Liver (tissue), 9 donors: ENCODE data around the gene ATP6V1G3. TPM values are rescaled to one million over a fixed set of nuclear protein-coding genes. Genes with fewer than 3 reads are reported as not detected.

Experiments
- DNase-seq: peaks from one replicate; pipeline ENCODE4 v3.0.0-alpha.2; 2017; ENCODE audit warnings: low spot score
- H3K27ac ChIP-seq, 2 donors: one replicate each; pipeline ENCODE4 v1.7.0; 2013; ENCODE audit warnings: inconsistent platforms in 2 of 2, low read length in 2 of 2, control low read depth in 1 of 2, low read depth in 1 of 2, mild to moderate bottlenecking in 1 of 2
- H3K27me3 ChIP-seq, 4 donors: one replicate each; pipeline versions ENCODE4 v1.6.1 to v1.7.0; 2013; ENCODE audit warnings: low read length in 3 of 4, inconsistent platforms in 1 of 4, mild to moderate bottlenecking in 1 of 4, moderate library complexity in 1 of 4; ENCODE audit not compliant: control insufficient read depth in 4 of 4, insufficient read depth in 4 of 4
- H3K36me3 ChIP-seq, 4 donors: one replicate each; pipeline versions ENCODE4 v1.6.1 to v1.7.0; 2013; ENCODE audit warnings: low read length in 3 of 4, mild to moderate bottlenecking in 3 of 4, low read depth in 1 of 4, moderate library complexity in 1 of 4; ENCODE audit not compliant: control insufficient read depth in 4 of 4, insufficient read depth in 3 of 4
- H3K4me1 ChIP-seq, 4 donors: one replicate each; pipeline versions ENCODE4 v1.6.1 to v1.7.0; 2013; ENCODE audit warnings: low read length in 3 of 4, mild to moderate bottlenecking in 3 of 4, moderate library complexity in 1 of 4; ENCODE audit not compliant: control insufficient read depth in 4 of 4, insufficient read depth in 4 of 4
- H3K4me3 ChIP-seq, 3 donors: one replicate each; pipeline versions ENCODE4 v1.6.1 to v1.7.0; 2013; ENCODE audit warnings: low read length in 3 of 3, control low read depth in 1 of 3, low read depth in 1 of 3, mild to moderate bottlenecking in 1 of 3
- H3K9ac ChIP-seq, 2 donors: one replicate each; pipeline ENCODE4 v1.7.0; 2013; ENCODE audit warnings: low read length in 2 of 2, mild to moderate bottlenecking in 2 of 2, moderate library complexity in 2 of 2, control low read depth in 1 of 2, low read depth in 1 of 2
- H3K9me3 ChIP-seq, 4 donors: one replicate each; pipeline versions ENCODE4 v1.6.1 to v1.7.0; 2013; ENCODE audit warnings: low read length in 3 of 4; ENCODE audit not compliant: control insufficient read depth in 4 of 4
- CTCF ChIP-seq: fragments of 150-350 bp; IDR thresholded peaks from 2 replicates; pipeline ENCODE4 v1.5.1; 2017; ENCODE audit warnings: improper control_type of control experiment, low read depth, low read length; ENCODE audit not compliant: missing input control
- EGR1 ChIP-seq, 2 donors: IDR thresholded peaks; 2 replicates each; pipeline ENCODE4 v1.6.1; 2016 to 2018; ENCODE audit warnings: antibody characterized with exemption in 2 of 2, low read depth in 2 of 2
- FOXA1 ChIP-seq: IDR thresholded peaks from 2 replicates; pipeline ENCODE4 v1.6.1; 2016; ENCODE audit warnings: antibody characterized with exemption
- FOXA2 ChIP-seq: IDR thresholded peaks from 2 replicates; pipeline ENCODE4 v1.6.1; 2016; ENCODE audit warnings: antibody characterized with exemption
- GABPA ChIP-seq, 2 donors: IDR thresholded peaks in 1 of 2; conservative IDR thresholded peaks in 1 of 2; 2 replicates each; pipeline ENCODE4 v1.6.1; 2016; ENCODE audit warnings: antibody characterized with exemption in 2 of 2, mild to moderate bottlenecking in 1 of 2, moderate library complexity in 1 of 2
- HNF4A ChIP-seq, 2 donors: conservative IDR thresholded peaks; 2 replicates each; pipeline ENCODE4 v1.6.1; 2016; ENCODE audit warnings: antibody characterized with exemption in 2 of 2, mild to moderate bottlenecking in 2 of 2
- HNF4G ChIP-seq: IDR thresholded peaks from 2 replicates; pipeline ENCODE4 v1.6.1; 2016; ENCODE audit warnings: antibody characterized with exemption
- JUND ChIP-seq, 2 donors: IDR thresholded peaks; 2 replicates each; pipeline ENCODE4 v1.6.1; 2016; ENCODE audit warnings: antibody characterized with exemption in 2 of 2
- MAX ChIP-seq: IDR thresholded peaks from 2 replicates; pipeline ENCODE4 v1.6.1; 2016; ENCODE audit warnings: antibody characterized with exemption
- NR2F2 ChIP-seq: IDR thresholded peaks from 2 replicates; pipeline ENCODE4 v1.6.1; 2016; ENCODE audit warnings: antibody characterized with exemption
- RAD21 ChIP-seq, 2 donors: IDR thresholded peaks; 2 replicates each; pipeline ENCODE4 v1.6.1; 2016; ENCODE audit warnings: antibody characterized with exemption in 2 of 2, mild to moderate bottlenecking in 2 of 2
- RXRA ChIP-seq, 2 donors: IDR thresholded peaks; 2 replicates each; pipeline ENCODE4 v1.6.1; 2017 to 2018; ENCODE audit warnings: antibody characterized with exemption in 2 of 2, mild to moderate bottlenecking in 1 of 2
- SP1 ChIP-seq: IDR thresholded peaks from 2 replicates; pipeline ENCODE4 v1.6.1; 2018; ENCODE audit warnings: antibody characterized with exemption, mild to moderate bottlenecking
- TAF1 ChIP-seq: conservative IDR thresholded peaks from 2 replicates; pipeline ENCODE4 v1.6.1; 2016; ENCODE audit warnings: antibody characterized with exemption, mild to moderate bottlenecking
- YY1 ChIP-seq: IDR thresholded peaks from 2 replicates; pipeline ENCODE4 v1.6.1; 2016; ENCODE audit warnings: antibody characterized with exemption, mild to moderate bottlenecking
- ZBTB33 ChIP-seq: IDR thresholded peaks from 2 replicates; pipeline ENCODE4 v1.6.1; 2016; ENCODE audit warnings: antibody characterized with exemption
- WGBS: extraction: QIAGEN DNeasy Blood & Tissue Kit; methylation state at CpG from one replicate; pipeline ENCODE4 v1.1.7; 2013; 5-methylcytosine and 5-hydroxymethylcytosine counted together
- polyA plus RNA-seq, 2 donors: library from polyadenylated mRNA; stranded (reverse) in 1 of 2; unstranded in 1 of 2; fragments of 200-250 nt in 1 of 2; fragments of >200 nt in 1 of 2; fragmentation: Nextera tagmentation in 1 of 2; extraction: Ambion mirVana in 1 of 2; gene quantifications; one replicate each; pipeline versions ENCODE4 v1.2.1 to v1.2.3, GENCODE V29; 2013 to 2015
- total RNA-seq, 2 donors: library from RNA; depleted of rRNA; stranded (reverse); fragments of >200 nt; gene quantifications; one replicate each; pipeline ENCODE4 v1.2.3, GENCODE V29; 2014
- TF ChIP-seq, protein P1 (sequence below): IDR thresholded peaks from 2 replicates; pipeline ENCODE4 v1.6.1; 2016; ENCODE audit warnings: antibody characterized with exemption
- TF ChIP-seq, protein P2 (sequence below): IDR thresholded peaks from 2 replicates; pipeline ENCODE4 v1.6.1; 2016; ENCODE audit warnings: antibody characterized with exemption, mild to moderate bottlenecking
- donor health status: healthy.
- donor health status: healthy.
- donor health status: healthy.
- donor health status: healthy.
- donor health status: healthy.

The ATP6V1G3 gene
- total and polyA plus RNA-seq, 4 donors: not detected

DNA sequence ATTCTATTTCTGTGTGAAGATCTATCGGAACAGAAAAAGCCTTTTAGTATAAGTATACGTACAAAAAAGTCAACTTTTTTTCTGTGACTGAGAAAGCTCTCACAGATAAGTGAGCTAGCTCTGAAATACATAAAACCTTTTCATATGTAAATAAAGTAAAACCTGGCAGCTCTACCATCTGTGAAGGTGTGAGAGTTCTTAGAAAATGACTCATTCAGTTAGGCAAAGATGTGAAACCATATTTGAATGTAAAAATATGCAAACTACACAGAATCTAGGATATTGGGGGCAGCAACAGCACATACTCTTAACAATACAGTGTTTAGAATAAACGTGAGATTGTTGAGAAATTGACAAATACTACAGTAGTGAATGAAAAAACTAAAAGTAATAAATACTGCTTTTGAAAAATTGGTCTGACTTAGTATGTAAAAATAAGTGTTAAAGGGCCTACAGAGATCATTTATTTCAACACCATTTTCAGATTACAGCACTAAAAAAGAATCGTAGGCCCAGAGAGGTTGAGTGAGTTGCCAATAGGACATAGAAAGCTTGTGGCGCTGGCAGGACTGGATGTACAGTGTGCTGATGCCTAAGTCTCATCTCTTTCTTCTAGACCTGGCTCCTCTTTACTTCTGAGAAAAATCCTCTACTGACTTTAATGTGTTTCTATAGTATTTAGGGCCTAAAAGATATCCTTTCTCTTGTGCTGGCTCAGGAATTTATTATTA lies 19.8 kb downstream of the ATP6V1G3 start:
- no peak for TF ChIP-seq EGR1 (IDR thresholded peaks at IDR 0.05; ENCODE audit: low read depth in 2 of 2)
- no peak for TF ChIP-seq TAF1
- no peak for TF ChIP-seq SP1
- TF ChIP-seq FOXA1: no peak
- no peak for TF ChIP-seq CTCF
- TF ChIP-seq, protein P1, sequence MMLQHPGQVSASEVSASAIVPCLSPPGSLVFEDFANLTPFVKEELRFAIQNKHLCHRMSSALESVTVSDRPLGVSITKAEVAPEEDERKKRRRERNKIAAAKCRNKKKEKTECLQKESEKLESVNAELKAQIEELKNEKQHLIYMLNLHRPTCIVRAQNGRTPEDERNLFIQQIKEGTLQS: no peak
- no peak for TF ChIP-seq RXRA (IDR thresholded peaks at IDR 0.05)
- no peak for TF ChIP-seq RAD21 (IDR thresholded peaks at IDR 0.05)
- no peak for TF ChIP-seq YY1
- no peak for TF ChIP-seq FOXA2
- TF ChIP-seq NR2F2: no peak
- no peak for TF ChIP-seq GABPA (IDR thresholded peaks at IDR 0.05 in 1 of 2, conservative IDR thresholded peaks at IDR 0.05 in 1 of 2)
- no peak for TF ChIP-seq JUND (IDR thresholded peaks at IDR 0.05)
- TF ChIP-seq ZBTB33: no peak
- TF ChIP-seq MAX: no peak
- H3K36me3 ChIP-seq: no peaks in the 10 kb centered on the region
- no peaks in the 10 kb centered on the region for H3K4me1 ChIP-seq
- 81% methylated on average over 5 of the region's 5 CpGs for WGBS
- H3K27me3 ChIP-seq: no peaks in the 10 kb centered on the region
- no peak overlapping the region for H3K9ac ChIP-seq
- no peak overlapping the region for H3K4me3 ChIP-seq
- H3K27ac ChIP-seq: no peak overlapping the region
- H3K9me3 ChIP-seq: no peaks in the 10 kb centered on the region
- no peak for DNase-seq

GRCh38 chr1:198519639-198520501 lies 20.6 kb downstream of the ATP6V1G3 start:
- Histone ChIP-seq H3K27me3 (no peaks in the 10 kb centered on the region), H3K9me3 (no peaks in the 10 kb centered on the region), H3K4me1 (no peaks in the 10 kb centered on the region), H3K27ac (no peak overlapping the region), H3K4me3 (no peak overlapping the region), H3K9ac (no peak overlapping the region), H3K36me3 (no peaks in the 10 kb centered on the region)
- no peak for DNase-seq
- WGBS: 84% methylated on average over 10 of the region's 10 CpGs
- TF ChIP-seq FOXA2: no peak
- no peak for TF ChIP-seq RAD21 (IDR thresholded peaks at IDR 0.05)
- TF ChIP-seq ZBTB33: no peak
- TF ChIP-seq, protein P1: no peak
- TF ChIP-seq GABPA (IDR thresholded peaks at IDR 0.05 in 1 of 2, conservative IDR thresholded peaks at IDR 0.05 in 1 of 2): no peak
- no peak for TF ChIP-seq JUND (IDR thresholded peaks at IDR 0.05)
- TF ChIP-seq, protein P2, sequence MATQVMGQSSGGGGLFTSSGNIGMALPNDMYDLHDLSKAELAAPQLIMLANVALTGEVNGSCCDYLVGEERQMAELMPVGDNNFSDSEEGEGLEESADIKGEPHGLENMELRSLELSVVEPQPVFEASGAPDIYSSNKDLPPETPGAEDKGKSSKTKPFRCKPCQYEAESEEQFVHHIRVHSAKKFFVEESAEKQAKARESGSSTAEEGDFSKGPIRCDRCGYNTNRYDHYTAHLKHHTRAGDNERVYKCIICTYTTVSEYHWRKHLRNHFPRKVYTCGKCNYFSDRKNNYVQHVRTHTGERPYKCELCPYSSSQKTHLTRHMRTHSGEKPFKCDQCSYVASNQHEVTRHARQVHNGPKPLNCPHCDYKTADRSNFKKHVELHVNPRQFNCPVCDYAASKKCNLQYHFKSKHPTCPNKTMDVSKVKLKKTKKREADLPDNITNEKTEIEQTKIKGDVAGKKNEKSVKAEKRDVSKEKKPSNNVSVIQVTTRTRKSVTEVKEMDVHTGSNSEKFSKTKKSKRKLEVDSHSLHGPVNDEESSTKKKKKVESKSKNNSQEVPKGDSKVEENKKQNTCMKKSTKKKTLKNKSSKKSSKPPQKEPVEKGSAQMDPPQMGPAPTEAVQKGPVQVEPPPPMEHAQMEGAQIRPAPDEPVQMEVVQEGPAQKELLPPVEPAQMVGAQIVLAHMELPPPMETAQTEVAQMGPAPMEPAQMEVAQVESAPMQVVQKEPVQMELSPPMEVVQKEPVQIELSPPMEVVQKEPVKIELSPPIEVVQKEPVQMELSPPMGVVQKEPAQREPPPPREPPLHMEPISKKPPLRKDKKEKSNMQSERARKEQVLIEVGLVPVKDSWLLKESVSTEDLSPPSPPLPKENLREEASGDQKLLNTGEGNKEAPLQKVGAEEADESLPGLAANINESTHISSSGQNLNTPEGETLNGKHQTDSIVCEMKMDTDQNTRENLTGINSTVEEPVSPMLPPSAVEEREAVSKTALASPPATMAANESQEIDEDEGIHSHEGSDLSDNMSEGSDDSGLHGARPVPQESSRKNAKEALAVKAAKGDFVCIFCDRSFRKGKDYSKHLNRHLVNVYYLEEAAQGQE: no peak
- TF ChIP-seq FOXA1: no peak
- TF ChIP-seq HNF4A (conservative IDR thresholded peaks at IDR 0.05): no peak
- TF ChIP-seq YY1: no peak
- TF ChIP-seq SP1: no peak
- TF ChIP-seq HNF4G: no peak
